SK-N-SH (cell line): ENCODE data around the gene CCSER1. TPM values are rescaled to one million over a fixed set of nuclear protein-coding genes. Genes with fewer than 3 reads are reported as not detected.

Experiments
- CTCF ChIA-PET: fragments of 300-600, 350-600 bp; formaldehyde crosslinking; extraction: SDS; loops from one replicate; lab custom pipeline; 2021; lab: Yijun Ruan, JAX
- POLR2A ChIA-PET: fragments of 350-600 bp; sonication (Branson Sonifier 250); formaldehyde crosslinking; extraction: SDS; loops from one replicate; lab custom pipeline; 2020; ENCODE audit warnings: antibody characterized with exemption, inconsistent platforms; lab: Yijun Ruan, JAX
- DNase-seq: peaks from one replicate; pipeline ENCODE4 v3.0.0; 2012
- H2AFZ ChIP-seq: fragments of 200-600 bp; sonication (generic); 2 replicates; pipeline ENCODE4 v1.8.1; 2016; ENCODE audit warnings: antibody characterized with exemption, mild to moderate bottlenecking, low read depth
- H3F3A ChIP-seq: fragments of 200-600 bp; sonication (generic); replicated peaks from 2 replicates; pipeline ENCODE3; 2016; ENCODE audit warnings: antibody characterized with exemption, mild to moderate bottlenecking; ENCODE audit not compliant: insufficient read depth
- H3K27ac ChIP-seq, 2 experiments: fragments of 200-500 bp in 1 of 2; fragments of 200-600 bp in 1 of 2; sonication (Bioruptor generic) in 1 of 2; sonication (generic), shearing (Covaris generic) in 1 of 2; 2 replicates each; pipeline versions ENCODE4 v1.5.1 to v1.6.1; 2014 to 2016; ENCODE audit warnings: low read depth in 2 of 2, inconsistent platforms in 1 of 2, low read length in 1 of 2, mild to moderate bottlenecking in 1 of 2, mixed read lengths in 1 of 2
- H3K27me3 ChIP-seq: fragments of 200-600 bp; sonication (generic), shearing (Covaris generic); 2 replicates; pipeline ENCODE4 v1.6.1; 2016; ENCODE audit warnings: mixed run types; ENCODE audit not compliant: insufficient read depth
- H3K36me3 ChIP-seq, 2 experiments: fragments of 200-500 bp in 1 of 2; fragments of 200-600 bp in 1 of 2; sonication (Bioruptor generic) in 1 of 2; sonication (generic) in 1 of 2; replicated peaks in 1 of 2; 2 replicates each; pipeline versions ENCODE3 to v1.5.1; 2014 to 2016; ENCODE audit warnings: low read length in 1 of 2, mild to moderate bottlenecking in 1 of 2; ENCODE audit not compliant: insufficient read depth in 2 of 2, control insufficient read depth in 1 of 2
- H3K4me1 ChIP-seq, 2 experiments: fragments of 200-500 bp in 1 of 2; fragments of 200-600 bp in 1 of 2; sonication (Bioruptor generic) in 1 of 2; sonication (generic), shearing (Covaris generic) in 1 of 2; 2 replicates each; pipeline versions ENCODE4 v1.5.1 to v1.6.1; 2014 to 2016; ENCODE audit warnings: low read depth in 1 of 2, low read length in 1 of 2, mixed run types in 1 of 2; ENCODE audit not compliant: insufficient read depth in 2 of 2, control insufficient read depth in 1 of 2
- H3K4me2 ChIP-seq: fragments of 200-600 bp; sonication (generic), shearing (Covaris generic); 2 replicates; pipeline ENCODE4 v1.6.1; 2017; ENCODE audit warnings: mixed run types
- H3K4me3 ChIP-seq, 2 experiments: fragments of 200-500 bp in 1 of 2; fragments of 200-600 bp in 1 of 2; sonication (Bioruptor generic) in 1 of 2; sonication (generic), shearing (Covaris generic) in 1 of 2; 2 replicates each; pipeline versions ENCODE4 v1.5.1 to v1.8.1; 2014 to 2016; ENCODE audit warnings: low read depth in 2 of 2, inconsistent platforms in 1 of 2, low read length in 1 of 2, mild to moderate bottlenecking in 1 of 2, mixed read lengths in 1 of 2, moderate library complexity in 1 of 2
- H3K79me2 ChIP-seq: fragments of 200-600 bp; sonication (generic); 2 replicates; pipeline ENCODE4 v1.8.1; 2017; ENCODE audit warnings: mild to moderate bottlenecking; ENCODE audit not compliant: insufficient read depth
- H3K9ac ChIP-seq: fragments of 200-600 bp; sonication (generic); 2 replicates; pipeline ENCODE4 v1.6.1; 2017; ENCODE audit warnings: mixed run types
- H3K9me2 ChIP-seq: fragments of 200-600 bp; sonication (generic); 2 replicates; pipeline ENCODE4 v1.6.1; 2017; ENCODE audit warnings: mixed run types
- H3K9me3 ChIP-seq: fragments of 200-600 bp; sonication (generic); 2 replicates; pipeline ENCODE4 v1.6.1; 2017; ENCODE audit warnings: mixed run types, mild to moderate bottlenecking, moderate library complexity
- H4K20me1 ChIP-seq: fragments of 200-600 bp; sonication (generic); 2 replicates; pipeline ENCODE4 v1.6.1; 2017; ENCODE audit warnings: mild to moderate bottlenecking, mixed run types; ENCODE audit not compliant: insufficient read depth
- CTCF ChIP-seq: fragments of 200-600 bp; sonication (generic); IDR thresholded peaks from 2 replicates; pipeline ENCODE4 v1.6.1; 2017; ENCODE audit warnings: antibody characterized with exemption, mild to moderate bottlenecking, moderate library complexity
- ELF1 ChIP-seq: IDR thresholded peaks from 2 replicates; pipeline ENCODE4 v1.4.0; 2012
- EZH2phosphoT487 ChIP-seq: fragments of 200-600 bp; sonication (generic); IDR thresholded peaks from 2 replicates; pipeline ENCODE4 v1.6.1; 2017; ENCODE audit warnings: low read depth, mixed run types, mild to moderate bottlenecking, antibody characterized with exemption, moderate library complexity, borderline replicate concordance
- FOXM1 ChIP-seq: IDR thresholded peaks from 2 replicates; pipeline ENCODE4 v1.4.0; 2012; ENCODE audit warnings: low read depth, mild to moderate bottlenecking
- GABPA ChIP-seq: IDR thresholded peaks from 2 replicates; pipeline ENCODE4 v1.4.0; 2012; ENCODE audit warnings: low read depth, mild to moderate bottlenecking
- JUND ChIP-seq: IDR thresholded peaks from 2 replicates; pipeline ENCODE4 v1.4.0; 2012
- NFIC ChIP-seq: IDR thresholded peaks from 2 replicates; pipeline ENCODE4 v1.4.0; 2012; ENCODE audit warnings: borderline replicate concordance
- NRF1 ChIP-seq: IDR thresholded peaks from 2 replicates; pipeline ENCODE4 v1.6.1; 2012; ENCODE audit warnings: low read depth, mild to moderate bottlenecking, low read length
- RAD21 ChIP-seq: IDR thresholded peaks from 2 replicates; pipeline ENCODE4 v1.6.1; 2012; ENCODE audit warnings: mild to moderate bottlenecking, low read length
- REST ChIP-seq: IDR thresholded peaks from 2 replicates; pipeline ENCODE4 v1.6.1; 2012; ENCODE audit warnings: mild to moderate bottlenecking, low read depth, low read length, moderate library complexity
- SIN3A ChIP-seq: IDR thresholded peaks from 2 replicates; pipeline ENCODE4 v1.6.1; 2012; ENCODE audit warnings: low read depth, mild to moderate bottlenecking, low read length, moderate library complexity, borderline replicate concordance
- SMC3 ChIP-seq: IDR thresholded peaks from 2 replicates; pipeline ENCODE4 v1.6.1; 2012; ENCODE audit warnings: low read depth, low read length, improper control_type of control experiment
- USF2 ChIP-seq: fragments of 150-350 bp; IDR thresholded peaks from 2 replicates; pipeline ENCODE4 v1.6.1; 2017; ENCODE audit warnings: antibody characterized with exemption, low read length, low read depth, borderline replicate concordance
- ZBTB33 ChIP-seq: IDR thresholded peaks from 2 replicates; pipeline ENCODE4 v1.4.0; 2012; ENCODE audit warnings: low read depth, borderline replicate concordance
- WGBS: methylation state at CpG from one replicate; pipeline ENCODE4 v1.1.6; 2017; ENCODE audit warnings: low lambda C conversion rate; 5-methylcytosine and 5-hydroxymethylcytosine counted together
- polyA plus RNA-seq, 3 experiments: library from polyadenylated mRNA; depleted of rRNA; stranded (reverse); fragments of >200 nt; gene quantifications; 2 replicates each; pipeline ENCODE4 v1.2.3, GENCODE V29; 2012
- TF ChIP-seq, protein P1 (sequence below): IDR thresholded peaks from 2 replicates; pipeline ENCODE4; 2012

The CCSER1 gene
- polyA plus RNA-seq, 1 of the 3 experiments (the other 2 are of a cell fraction) = 0.05 TPM

DNA sequence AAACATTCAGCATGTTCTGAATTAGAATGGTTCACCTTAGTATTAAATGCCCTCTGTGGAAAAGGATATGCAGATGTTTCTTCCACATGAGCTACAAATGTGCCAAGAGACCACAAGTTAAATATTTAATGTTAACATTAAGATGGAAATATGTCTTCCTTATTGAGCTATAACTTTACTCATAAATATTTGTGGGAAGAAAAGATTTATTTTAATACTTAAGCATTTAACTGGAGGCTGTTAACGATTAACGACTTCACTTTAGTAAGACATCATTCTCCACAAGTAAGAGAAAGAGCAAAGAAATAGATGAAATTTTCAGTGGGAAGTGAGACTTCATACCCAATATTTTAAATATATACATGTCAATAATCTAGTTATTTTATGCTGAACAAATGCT is 1130.5 kb downstream of the CCSER1 start:
- DNase-seq = no peak
- Histone ChIP-seq H2AFZ (no peak overlapping the region), H3F3A (no peaks in the 10 kb centered on the region), H3K27ac (no peak overlapping the region), H4K20me1 (no peaks in the 10 kb centered on the region), H3K9me3 (no peaks in the 10 kb centered on the region), H3K4me2 (no peak overlapping the region), H3K4me3 (no peak overlapping the region), H3K9me2 (no peaks in the 10 kb centered on the region), H3K9ac (no peak overlapping the region), H3K4me1 (no peaks in the 10 kb centered on the region), H3K27me3 (no peaks in the 10 kb centered on the region), H3K36me3 (no peaks in the 10 kb centered on the region), H3K79me2 (no peaks in the 10 kb centered on the region)
- CTCF ChIA-PET = interaction anchor here (1.6 kb wide), 1 partner anchor 9 kb away, joined by 4 read pairs; no protein-coding TSS in a partner anchor
- 90% methylated on average over 2 of the region's 2 CpGs for WGBS
- TF ChIP-seq CTCF = no peak
- TF ChIP-seq ELF1 = no peak
- TF ChIP-seq FOXM1 = no peak
- TF ChIP-seq RAD21 = no peak
- no peak for TF ChIP-seq EZH2phosphoT487
- POLR2A ChIA-PET = no interaction called here

DNA sequence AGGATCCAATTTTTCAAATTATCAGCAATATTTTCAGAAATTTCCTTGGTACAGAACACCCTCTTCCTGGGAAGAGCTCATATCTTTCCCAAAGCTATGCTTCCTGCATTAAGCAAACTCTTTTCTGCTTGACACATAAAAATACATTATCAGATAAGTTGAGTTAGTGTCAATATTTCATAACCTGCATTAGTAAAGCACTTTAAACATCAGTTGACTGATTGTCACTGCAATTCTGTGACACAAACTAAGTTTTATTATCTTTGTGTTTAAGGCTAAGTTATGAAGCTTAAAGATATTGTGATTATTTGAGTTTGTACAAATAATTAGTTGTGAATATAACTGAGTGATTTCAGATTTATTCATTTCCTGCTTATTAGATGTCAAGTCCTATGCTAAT is 1131.1 kb downstream of the CCSER1 start:
- CTCF ChIA-PET = interaction anchor here (1.6 kb wide), 1 partner anchor 10 kb away, joined by 4 read pairs; no protein-coding TSS in a partner anchor
- no peak for DNase-seq
- Histone ChIP-seq H3K79me2 (no peaks in the 10 kb centered on the region), H3K4me3 (no peak overlapping the region), H3K27ac (no peak overlapping the region), H3K9me2 (no peaks in the 10 kb centered on the region), H4K20me1 (no peaks in the 10 kb centered on the region), H3K36me3 (no peaks in the 10 kb centered on the region), H2AFZ (no peak overlapping the region), H3K4me1 (no peaks in the 10 kb centered on the region), H3K27me3 (no peaks in the 10 kb centered on the region), H3K4me2 (no peak overlapping the region), H3K9me3 (no peaks in the 10 kb centered on the region), H3K9ac (no peak overlapping the region), H3F3A (no peaks in the 10 kb centered on the region)
- POLR2A ChIA-PET = no interaction called here
- no peak for TF ChIP-seq NRF1
- TF ChIP-seq EZH2phosphoT487 = no peak
- TF ChIP-seq JUND = no peak
- TF ChIP-seq ZBTB33 = no peak
- TF ChIP-seq, protein P1, sequence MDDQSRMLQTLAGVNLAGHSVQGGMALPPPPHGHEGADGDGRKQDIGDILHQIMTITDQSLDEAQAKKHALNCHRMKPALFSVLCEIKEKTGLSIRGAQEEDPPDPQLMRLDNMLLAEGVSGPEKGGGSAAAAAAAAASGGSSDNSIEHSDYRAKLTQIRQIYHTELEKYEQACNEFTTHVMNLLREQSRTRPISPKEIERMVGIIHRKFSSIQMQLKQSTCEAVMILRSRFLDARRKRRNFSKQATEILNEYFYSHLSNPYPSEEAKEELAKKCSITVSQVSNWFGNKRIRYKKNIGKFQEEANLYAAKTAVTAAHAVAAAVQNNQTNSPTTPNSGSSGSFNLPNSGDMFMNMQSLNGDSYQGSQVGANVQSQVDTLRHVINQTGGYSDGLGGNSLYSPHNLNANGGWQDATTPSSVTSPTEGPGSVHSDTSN = no peak
- no peak for TF ChIP-seq CTCF
- TF ChIP-seq SMC3 = no peak
- TF ChIP-seq GABPA = no peak
- no peak for TF ChIP-seq USF2
- no peak for TF ChIP-seq NFIC
- no peak for TF ChIP-seq SIN3A
- TF ChIP-seq REST = no peak
